ENCODE measurements around the gene LBR. TPM values are rescaled to one million over a fixed set of nuclear protein-coding genes. Genes with fewer than 3 reads are reported as not detected.

LBR gene
- total RNA-seq, 1 donor, result 25.3 TPM

DNA sequence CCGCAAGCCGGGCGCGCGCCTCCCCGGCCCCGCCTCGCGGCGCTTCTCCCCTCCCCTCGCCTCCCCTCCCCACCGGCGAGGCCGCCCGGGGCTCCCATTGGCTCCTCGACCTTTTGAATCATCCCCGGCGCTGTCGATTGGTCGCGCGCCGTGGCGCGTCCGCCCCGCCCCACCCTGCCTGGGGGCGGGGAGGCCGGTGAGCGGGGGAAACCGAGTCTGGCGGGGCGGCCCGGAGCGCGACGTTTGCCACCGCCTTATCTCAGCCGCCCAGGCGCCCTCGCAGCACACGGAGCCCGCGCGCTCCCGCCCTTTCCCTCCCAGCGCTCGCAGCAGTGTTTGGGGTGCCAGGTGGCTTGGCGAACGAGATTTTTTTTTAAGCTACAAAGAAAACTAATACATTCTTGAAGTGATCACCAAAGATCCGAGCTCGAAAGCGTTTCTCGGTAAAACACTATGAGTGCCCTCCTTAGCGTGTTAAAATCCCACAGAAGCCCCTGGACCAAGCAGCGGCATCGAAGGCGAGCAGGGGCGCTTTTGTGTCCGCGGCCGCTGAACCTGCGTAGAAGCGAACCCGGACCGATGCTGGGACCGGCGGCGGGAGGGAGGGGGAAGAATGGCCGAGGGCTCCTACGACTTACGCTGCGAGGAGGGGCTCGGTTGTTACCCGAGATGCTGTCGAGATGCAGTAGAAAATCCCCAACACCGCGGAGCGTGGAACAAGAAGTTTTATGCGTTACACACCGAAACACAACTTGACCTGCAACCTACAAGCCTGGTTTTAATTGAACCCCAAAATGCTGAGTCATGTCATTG lies 436 bp upstream of the LBR start:
- H2AFZ ChIP-seq (ENCODE audit: low read length), result peak overlapping the region; percentile 82
- peaks cover 46% of the 10 kb centered on the region for H3K79me2 ChIP-seq (ENCODE audit: insufficient read depth, low read length)
- peak overlapping the region; percentile 91 for H3K4me3 ChIP-seq (ENCODE audit: insufficient read depth, low read length)
- peak overlapping the region; percentile 76 for H3K4me2 ChIP-seq (ENCODE audit: insufficient read depth, low read length)
- peaks cover 39% of the 10 kb centered on the region for H3K4me1 ChIP-seq (ENCODE audit: insufficient read depth, low read length)
- peak overlapping the region; percentile 95 for H3K27ac ChIP-seq (ENCODE audit: low read depth, low read length)
- peaks cover 10% of the 10 kb centered on the region for H4K20me1 ChIP-seq (ENCODE audit: insufficient read depth, low read length)
- no peaks in the 10 kb centered on the region for H3K9me3 ChIP-seq (ENCODE audit: low read depth, low read length)
- peak; percentile 99 for DNase-seq (ENCODE audit: insufficient read length, low spot score, missing footprints)
- TF ChIP-seq, protein P1, sequence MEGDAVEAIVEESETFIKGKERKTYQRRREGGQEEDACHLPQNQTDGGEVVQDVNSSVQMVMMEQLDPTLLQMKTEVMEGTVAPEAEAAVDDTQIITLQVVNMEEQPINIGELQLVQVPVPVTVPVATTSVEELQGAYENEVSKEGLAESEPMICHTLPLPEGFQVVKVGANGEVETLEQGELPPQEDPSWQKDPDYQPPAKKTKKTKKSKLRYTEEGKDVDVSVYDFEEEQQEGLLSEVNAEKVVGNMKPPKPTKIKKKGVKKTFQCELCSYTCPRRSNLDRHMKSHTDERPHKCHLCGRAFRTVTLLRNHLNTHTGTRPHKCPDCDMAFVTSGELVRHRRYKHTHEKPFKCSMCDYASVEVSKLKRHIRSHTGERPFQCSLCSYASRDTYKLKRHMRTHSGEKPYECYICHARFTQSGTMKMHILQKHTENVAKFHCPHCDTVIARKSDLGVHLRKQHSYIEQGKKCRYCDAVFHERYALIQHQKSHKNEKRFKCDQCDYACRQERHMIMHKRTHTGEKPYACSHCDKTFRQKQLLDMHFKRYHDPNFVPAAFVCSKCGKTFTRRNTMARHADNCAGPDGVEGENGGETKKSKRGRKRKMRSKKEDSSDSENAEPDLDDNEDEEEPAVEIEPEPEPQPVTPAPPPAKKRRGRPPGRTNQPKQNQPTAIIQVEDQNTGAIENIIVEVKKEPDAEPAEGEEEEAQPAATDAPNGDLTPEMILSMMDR (IDR thresholded peaks at IDR 0.05; ENCODE audit: extremely low read depth, low read depth, low read length), result no peak
- H3K36me3 ChIP-seq (ENCODE audit: insufficient read depth, low read length), result no peaks in the 10 kb centered on the region
- H3K27me3 ChIP-seq (ENCODE audit: insufficient read depth, low read length), result no peaks in the 10 kb centered on the region

DNA sequence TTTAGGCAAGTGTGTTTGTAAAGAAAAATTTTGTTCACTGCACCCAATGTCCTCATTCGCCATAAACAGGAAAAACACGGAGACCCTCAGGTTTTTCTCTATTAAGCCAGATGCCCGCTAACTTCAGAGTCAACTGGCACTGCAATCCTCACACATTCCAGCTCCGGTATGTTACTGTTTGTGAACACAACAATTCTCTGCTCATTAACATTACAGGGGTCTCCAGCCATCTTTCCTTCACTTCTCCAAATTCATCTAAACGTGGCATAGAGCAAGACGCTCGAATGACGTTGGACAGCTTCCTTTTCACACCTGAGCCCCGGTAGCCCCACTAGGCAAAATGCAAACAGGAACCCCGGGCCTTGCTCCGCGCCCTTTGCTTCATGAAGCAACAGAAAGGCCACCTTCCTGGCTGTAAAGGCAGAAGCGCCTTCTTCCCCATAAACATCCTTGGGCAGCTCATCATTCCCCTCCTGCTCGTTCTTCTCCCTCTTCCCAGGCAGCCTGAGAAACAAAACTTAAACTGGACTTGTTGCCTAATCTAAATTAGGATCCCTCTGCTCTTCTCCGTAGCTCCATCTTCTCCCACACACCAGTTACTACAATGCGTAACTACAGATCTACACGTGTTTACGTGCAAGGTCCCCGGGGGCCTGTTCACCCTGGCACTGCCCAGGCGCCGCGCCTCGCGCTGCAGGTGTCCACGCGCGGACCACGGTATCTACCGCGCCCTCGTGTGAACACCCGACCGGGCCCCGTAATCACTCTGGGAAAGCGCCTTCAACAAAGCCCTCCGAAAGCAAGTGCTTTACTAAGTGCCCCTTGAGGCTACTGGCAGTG lies 1.2 kb downstream of the LBR start:
- Histone ChIP-seq H3K4me1 (ENCODE audit: insufficient read depth, low read length) (peaks cover 47% of the 10 kb centered on the region), H3K4me2 (ENCODE audit: insufficient read depth, low read length) (peak overlapping the region; percentile 94), H4K20me1 (ENCODE audit: insufficient read depth, low read length) (peaks cover 10% of the 10 kb centered on the region), H3K79me2 (ENCODE audit: insufficient read depth, low read length) (peaks cover 62% of the 10 kb centered on the region), H2AFZ (ENCODE audit: low read length) (peak overlapping the region; percentile 74), H3K27me3 (ENCODE audit: insufficient read depth, low read length) (no peaks in the 10 kb centered on the region), H3K9me3 (ENCODE audit: low read depth, low read length) (no peaks in the 10 kb centered on the region), H3K4me3 (ENCODE audit: insufficient read depth, low read length) (peak overlapping the region; percentile 91), H3K27ac (ENCODE audit: low read depth, low read length) (peak overlapping the region; percentile 95), H3K36me3 (ENCODE audit: insufficient read depth, low read length) (peaks cover 3% of the 10 kb centered on the region)
- TF ChIP-seq, protein P1 (IDR thresholded peaks at IDR 0.05; ENCODE audit: extremely low read depth, low read depth, low read length), result no peak
- DNase-seq (ENCODE audit: insufficient read length, low spot score, missing footprints), result peak; percentile 83

- Histone ChIP-seq H3K9me3 (ENCODE audit: low read depth, low read length) (no peaks in the 10 kb centered on the region), H3K4me3 (ENCODE audit: insufficient read depth, low read length) (peak overlapping the region; percentile 91), H3K36me3 (ENCODE audit: insufficient read depth, low read length) (peaks cover 3% of the 10 kb centered on the region), H2AFZ (ENCODE audit: low read length) (peak overlapping the region; percentile 37), H3K79me2 (ENCODE audit: insufficient read depth, low read length) (peaks cover 73% of the 10 kb centered on the region), H3K27me3 (ENCODE audit: insufficient read depth, low read length) (no peaks in the 10 kb centered on the region), H3K4me2 (ENCODE audit: insufficient read depth, low read length) (peak overlapping the region; percentile 94), H4K20me1 (ENCODE audit: insufficient read depth, low read length) (peaks cover 10% of the 10 kb centered on the region), H3K4me1 (ENCODE audit: insufficient read depth, low read length) (peaks cover 47% of the 10 kb centered on the region), H3K27ac (ENCODE audit: low read depth, low read length) (peak overlapping the region; percentile 95)
- TF ChIP-seq, protein P1 (IDR thresholded peaks at IDR 0.05; ENCODE audit: extremely low read depth, low read depth, low read length), result no peak
- peak; percentile 86 for DNase-seq (ENCODE audit: insufficient read length, low spot score, missing footprints)
Observed at GRCh38 chr1:225425201-225425786, 2.5 kb downstream of the LBR start.

Measured in osteoblast (primary cell).